Sigmoid colon (tissue), 4 donors: ENCODE data around the gene OPRL1.

Experiments used
- CTCF ChIP-seq, 4 experiments: fragments of 450-650 bp in 3 of 4; fragments of 200-600 bp in 1 of 4; IDR thresholded peaks; one replicate each; pipeline ENCODE4 v1.5.1; 2016 to 2019; ENCODE audit warnings: antibody characterized with exemption in 4 of 4, mild to moderate bottlenecking in 3 of 4, moderate library complexity in 2 of 4
- EP300 ChIP-seq, 4 donors: sonication (generic); formaldehyde crosslinking; IDR thresholded peaks; one replicate each; pipeline ENCODE4 v1.6.1; 2017; ENCODE audit warnings: antibody characterized with exemption in 4 of 4
- POLR2A ChIP-seq, 2 donors: fragments of 450-650 bp; IDR thresholded peaks; one replicate each; pipeline ENCODE4 v1.6.1; 2016; ENCODE audit warnings: antibody characterized with exemption in 2 of 2, mild to moderate bottlenecking in 2 of 2, moderate library complexity in 2 of 2
- POLR2AphosphoS5 ChIP-seq, 4 donors: sonication (generic); formaldehyde crosslinking; IDR thresholded peaks; one replicate each; pipeline ENCODE4 v1.6.1; 2017; ENCODE audit warnings: antibody characterized with exemption in 4 of 4

GRCh38 chr20:64103871-64104666, 24.2 kb downstream of the OPRL1 start:
- no peak for TF ChIP-seq POLR2A (IDR thresholded peaks at IDR 0.05)
- TF ChIP-seq CTCF (IDR thresholded peaks at IDR 0.05): no peak
- no peak for TF ChIP-seq POLR2AphosphoS5 (IDR thresholded peaks at IDR 0.05)
- no peak for TF ChIP-seq EP300 (IDR thresholded peaks at IDR 0.05)
